Endometrium (tissue), 2 donors: ENCODE results near the gene ZDHHC5.
"Not testable (repeated sequence)": the region's sequence is repeated elsewhere in the genome, so short reads cannot be mapped to it uniquely, and the experiment has no call there.

Source experiments
- FAIRE-seq: peaks from 2 replicates; lab custom pipeline; 2012; peaks lifted over from hg19 to GRCh38; lab: Jason Lieb, UNC
- donor health status: control.
- donor health status: control.

The ZDHHC5 gene

DNA sequence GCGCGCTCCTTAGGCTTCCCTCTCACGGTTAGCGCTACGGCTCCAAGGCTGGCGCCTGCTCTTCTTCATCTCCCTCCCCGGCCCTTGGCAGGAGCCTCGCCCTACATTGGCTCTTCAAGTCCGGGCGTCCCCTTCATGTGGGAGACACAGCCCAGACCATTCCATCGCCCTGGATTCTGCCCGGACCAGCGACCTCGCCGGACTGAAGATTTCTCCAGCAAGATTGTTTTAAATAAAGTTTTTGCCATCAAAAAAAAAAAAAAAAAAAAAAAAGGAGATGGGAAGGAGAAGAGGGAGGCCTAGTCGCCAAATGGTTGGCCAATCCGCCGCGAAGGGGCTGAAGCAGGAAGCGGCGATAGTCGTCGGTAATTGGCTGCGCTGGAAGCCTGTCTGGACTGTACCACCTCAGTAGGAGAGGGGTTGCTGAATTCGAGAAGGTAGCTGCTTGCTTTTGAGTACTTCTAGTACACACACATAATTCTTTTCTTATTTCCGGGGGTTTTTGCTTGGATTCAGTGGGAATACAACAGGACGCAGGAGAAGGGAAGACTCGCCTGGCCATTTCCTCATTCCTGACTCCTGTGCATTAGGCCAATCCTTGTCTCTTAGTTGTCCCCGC, 688 bp upstream of the ZDHHC5 start:
- peak; percentile 95 for FAIRE-seq

DNA sequence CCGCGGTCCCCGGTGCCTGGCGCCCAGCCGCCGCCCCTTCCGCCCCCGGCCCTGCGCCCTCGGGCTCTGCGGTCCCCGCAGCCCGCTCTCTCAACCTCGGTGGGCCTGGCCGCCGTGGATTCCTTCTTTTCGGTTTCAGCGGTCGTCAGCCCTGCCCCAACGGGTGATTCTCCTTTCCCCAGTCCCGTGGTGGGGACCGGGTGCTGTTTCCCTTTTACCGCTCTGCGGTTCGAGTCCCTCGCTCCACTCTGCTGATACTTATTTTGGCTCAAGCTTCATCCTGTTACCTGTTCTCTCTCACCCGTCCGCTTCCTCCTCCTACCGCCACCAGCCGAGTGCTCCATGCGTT, 494 bp downstream of the ZDHHC5 start:
- no peak for FAIRE-seq

DNA sequence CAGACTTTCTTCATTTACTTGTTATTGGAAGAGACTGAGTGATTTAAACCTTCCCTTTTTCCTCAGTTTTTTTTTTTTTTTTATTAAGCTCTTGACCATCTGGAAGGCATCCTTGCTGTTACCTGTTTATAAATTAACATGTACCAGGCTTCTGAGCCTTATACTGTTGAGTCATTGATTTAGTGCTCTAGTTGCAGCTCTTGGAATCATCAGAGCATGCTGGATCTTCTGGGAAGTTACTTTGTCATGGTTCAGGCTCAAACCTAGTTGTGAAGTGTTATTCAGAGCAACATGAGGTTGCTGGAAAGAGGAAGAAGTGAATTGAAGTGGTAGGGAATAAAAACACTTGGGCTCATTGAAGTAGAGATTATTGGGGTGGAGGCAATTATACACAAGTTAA, 6.3 kb downstream of the ZDHHC5 start:
- FAIRE-seq: no peak

DNA sequence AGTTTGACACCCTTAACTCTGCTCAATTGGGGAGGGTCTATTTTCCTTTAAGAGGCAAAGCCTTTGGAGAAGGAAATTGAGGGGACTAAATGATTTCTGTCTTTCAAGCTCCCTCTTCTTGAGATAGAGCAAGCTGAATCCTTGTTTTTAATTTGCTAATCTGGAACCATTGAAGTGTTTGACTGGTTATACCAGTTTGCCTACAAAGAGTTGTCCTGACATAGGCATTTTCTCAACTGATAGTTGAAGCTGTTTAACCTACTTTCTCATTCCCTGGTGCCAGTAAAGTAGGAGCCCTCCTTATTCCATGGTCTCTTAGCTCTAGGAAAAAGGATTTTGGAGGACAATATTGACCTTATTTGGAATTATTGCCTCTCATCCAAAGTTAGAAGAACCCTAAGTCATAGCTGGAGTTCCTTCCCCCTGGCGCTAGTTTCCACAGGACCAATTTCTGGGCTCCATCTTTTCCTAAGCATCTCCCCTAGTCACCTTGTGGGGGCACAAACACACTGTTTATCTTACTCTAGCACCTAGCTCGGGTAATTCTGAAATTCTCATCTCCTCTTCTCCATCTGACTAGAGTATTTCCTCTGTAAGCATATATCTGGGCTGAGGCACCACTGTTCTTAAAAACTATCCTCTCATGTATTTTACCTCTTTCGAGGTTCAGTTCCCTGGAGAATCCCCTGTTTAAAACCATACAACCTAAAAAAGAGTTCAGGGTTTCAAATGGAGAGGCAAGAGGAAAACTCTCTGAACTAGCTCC, 7.4 kb downstream of the ZDHHC5 start:
- no peak for FAIRE-seq

DNA sequence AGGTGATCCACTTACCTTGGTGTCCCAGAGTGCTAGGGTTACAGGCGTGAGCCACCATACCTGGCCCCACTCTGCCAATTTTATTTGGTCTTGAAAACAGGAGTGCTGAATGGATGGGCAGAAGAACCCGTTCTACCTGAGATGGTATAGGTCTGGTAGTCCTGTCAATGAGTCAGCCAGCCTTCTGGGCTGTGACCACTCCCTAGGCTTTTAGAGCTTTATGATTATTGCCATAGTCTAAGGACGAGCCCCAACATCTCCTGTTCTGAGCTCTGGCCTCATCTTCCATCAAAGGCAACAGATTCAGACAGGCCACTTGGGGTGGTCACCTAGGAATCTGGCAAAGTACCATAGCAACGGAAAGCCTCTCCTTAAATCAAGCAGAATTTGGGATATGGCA, 11.5 kb downstream of the ZDHHC5 start:
- FAIRE-seq: no peak

- no peak for FAIRE-seq
These were observed 12.6 kb downstream of the ZDHHC5 start for GRCh38 chr11:57680552-57680874.

GRCh38 chr11:57681168-57681567, 13.3 kb downstream of the ZDHHC5 start:
- no peak for FAIRE-seq

- FAIRE-seq: not testable (repeated sequence)
These were observed 22.6 kb downstream of the ZDHHC5 start for GRCh38 chr11:57690474-57690873.

- FAIRE-seq: no peak
These were observed 31.0 kb downstream of the ZDHHC5 start for GRCh38 chr11:57698843-57699365.

- FAIRE-seq: no peak
These were observed 31.9 kb downstream of the ZDHHC5 start for GRCh38 chr11:57699813-57700212.

DNA sequence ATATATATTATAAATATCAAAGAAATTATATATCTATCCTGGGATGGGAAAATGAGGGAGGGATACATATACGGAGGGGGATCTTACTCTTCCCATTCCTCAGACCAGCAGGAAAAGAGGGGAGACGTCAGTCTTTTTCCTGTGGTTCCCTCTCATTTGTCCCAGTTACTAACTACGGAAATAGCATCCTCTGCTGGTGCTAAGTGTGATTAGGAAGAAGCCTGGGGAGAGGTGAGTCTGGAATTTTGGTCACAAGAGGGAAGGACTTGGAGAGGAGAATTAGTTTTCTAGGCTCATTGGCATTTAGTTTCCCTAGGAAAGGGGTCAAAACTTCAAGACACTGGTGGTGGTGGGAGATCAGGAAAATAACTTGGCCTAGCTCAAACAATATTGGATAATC, 32.5 kb downstream of the ZDHHC5 start:
- FAIRE-seq: no peak

GRCh38 chr11:57703341-57703740, 35.4 kb downstream of the ZDHHC5 start:
- FAIRE-seq: no peak

DNA sequence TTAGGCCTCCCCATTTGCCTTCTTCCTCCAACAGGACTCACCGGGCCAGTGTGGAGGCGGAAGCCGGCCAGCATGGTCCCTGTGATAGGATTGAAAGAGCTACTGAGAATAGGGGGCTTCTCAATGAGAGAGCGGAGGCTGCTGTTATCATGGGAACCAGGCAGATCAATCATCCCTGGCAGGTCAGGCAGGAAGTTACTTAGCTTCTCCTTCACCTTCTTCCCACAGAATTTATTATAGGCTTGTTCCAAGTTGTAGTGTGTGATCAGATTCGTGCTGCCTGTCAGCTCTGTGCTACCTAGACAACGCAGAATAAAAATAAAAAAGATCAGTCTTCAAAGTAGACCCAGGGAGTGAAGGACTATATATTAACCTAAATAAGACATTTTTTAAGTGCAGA, 37.0 kb downstream of the ZDHHC5 start:
- FAIRE-seq: no peak

DNA sequence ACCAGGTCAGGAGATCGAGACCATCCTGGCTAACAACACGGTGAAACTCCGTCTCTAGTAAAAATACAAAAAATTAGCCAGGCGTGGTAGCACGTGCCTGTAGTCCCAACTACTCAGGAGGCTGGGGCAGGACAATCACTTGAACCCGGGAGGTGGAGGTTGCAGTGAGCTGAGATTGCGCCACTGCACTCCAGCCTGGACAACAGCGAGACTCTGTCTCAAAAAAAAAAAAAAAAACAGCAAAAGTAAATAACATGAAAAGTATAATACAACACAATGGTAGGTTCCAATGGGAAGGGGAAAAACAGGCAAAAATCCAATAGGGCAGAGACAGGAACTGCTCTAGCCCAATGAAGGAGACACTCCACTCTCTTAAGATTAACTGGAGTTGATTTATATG, 37.5 kb downstream of the ZDHHC5 start:
- FAIRE-seq: not testable (repeated sequence)

DNA sequence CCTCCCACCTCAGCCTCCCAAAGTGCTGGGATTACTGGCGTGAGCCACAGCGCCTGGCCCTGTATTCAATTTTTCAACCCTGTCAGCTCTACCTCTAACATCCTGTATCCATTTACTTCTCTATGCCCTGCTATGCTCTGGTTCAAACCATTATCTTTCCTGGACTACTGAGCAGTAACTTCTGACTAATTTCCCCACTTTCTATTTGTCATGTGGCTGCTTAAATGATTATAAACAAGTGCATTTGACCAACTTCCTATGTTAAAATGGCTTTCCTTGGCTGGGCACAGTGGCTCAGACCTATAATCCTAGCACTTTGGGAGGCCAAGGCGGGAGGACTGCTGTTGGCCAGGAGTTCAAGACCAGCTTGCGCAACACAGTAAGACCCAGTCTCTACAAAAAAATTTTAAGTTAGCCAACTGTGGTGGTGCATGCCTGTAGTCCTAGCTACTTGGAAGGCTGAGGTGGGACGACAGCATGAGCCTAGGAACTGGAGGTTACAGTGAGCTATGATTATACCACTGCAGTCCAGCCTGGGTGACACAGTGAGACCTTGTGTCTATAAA, 42.0 kb downstream of the ZDHHC5 start:
- FAIRE-seq: no peak

- FAIRE-seq: no peak
These were observed 43.7 kb downstream of the ZDHHC5 start, which contains the start of gene MED19 for GRCh38 chr11:57711414-57712255. Gene MED19 (minus strand): TSS chr11:57712215. CDS start chr11:57712179, 36 bp downstream.

DNA sequence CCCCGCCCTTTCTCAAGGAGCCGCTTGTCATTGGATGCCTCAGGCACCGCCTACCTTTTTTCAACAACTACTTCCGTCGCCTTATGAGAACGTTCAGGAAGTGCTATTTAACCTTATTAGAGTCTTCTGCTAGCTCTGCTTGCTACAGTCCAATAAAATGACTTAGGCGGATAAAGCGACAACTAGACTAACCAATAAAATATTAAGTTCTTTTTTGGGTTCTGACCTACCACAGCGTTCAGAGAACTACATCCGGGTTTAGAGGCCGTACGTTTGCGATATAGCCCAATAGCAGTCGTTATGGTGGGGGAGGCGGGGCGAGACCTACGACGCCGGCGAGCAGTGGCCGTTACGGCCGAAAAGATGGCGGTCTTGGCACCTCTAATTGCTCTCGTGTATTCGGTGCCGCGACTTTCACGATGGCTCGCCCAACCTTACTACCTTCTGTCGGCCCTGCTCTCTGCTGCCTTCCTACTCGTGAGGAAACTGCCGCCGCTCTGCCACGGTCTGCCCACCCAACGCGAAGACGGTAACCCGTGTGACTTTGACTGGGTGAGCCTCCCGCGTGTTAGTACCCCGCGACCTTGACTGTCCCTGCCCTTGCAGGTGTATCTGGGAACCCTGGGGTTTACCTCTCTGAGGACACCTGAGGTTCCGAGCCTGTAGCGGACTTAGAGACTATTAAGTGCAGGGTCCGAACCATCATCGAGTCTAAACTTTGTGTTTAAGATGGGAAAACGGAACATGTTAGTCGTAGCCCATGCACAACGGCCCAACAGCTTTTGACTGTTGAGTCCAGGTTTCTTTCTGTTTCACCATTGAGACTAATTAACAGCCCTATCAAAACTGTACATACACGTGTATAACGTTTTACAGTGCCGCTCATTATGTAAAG, 44.6 kb downstream of the ZDHHC5 start, which contains the start of gene TMX2:
Gene TMX2 (plus strand): TSS at position 338 of the 895 bp plus-strand sequence. CDS start 26 bp downstream, at position 364.
- peak; percentile 100 for FAIRE-seq

- FAIRE-seq: no peak
These were observed 45.9 kb downstream of the ZDHHC5 start for GRCh38 chr11:57713835-57714234.

- FAIRE-seq: not testable (repeated sequence)
These were observed 48.8 kb downstream of the ZDHHC5 start for GRCh38 chr11:57716726-57717125.

GRCh38 chr11:57727185-57727584, 59.3 kb downstream of the ZDHHC5 start:
- FAIRE-seq: no peak

DNA sequence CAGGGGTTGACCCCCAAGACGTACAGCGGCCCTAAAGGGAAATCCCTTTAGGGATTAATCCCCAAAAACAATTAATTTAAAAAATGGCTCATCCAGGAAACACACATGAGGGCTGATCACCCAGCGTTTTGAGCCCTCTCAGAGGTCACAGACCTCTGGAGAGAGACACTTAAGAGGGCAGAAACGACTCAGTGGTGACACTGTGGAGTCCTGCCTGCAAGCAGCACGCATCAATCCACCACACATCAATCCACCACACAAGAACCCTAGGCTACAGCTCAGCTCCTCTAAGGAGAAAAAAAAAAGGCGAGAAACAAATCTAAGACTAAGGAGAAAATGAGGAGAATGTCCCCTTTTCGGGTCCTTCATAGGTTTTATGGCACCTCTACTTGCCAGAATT, 60.9 kb downstream of the ZDHHC5 start:
- no peak for FAIRE-seq
